HepG2 (cell line): ENCODE measurements around the gene CCDC195. TPM values are rescaled to one million over a fixed set of nuclear protein-coding genes. Genes with fewer than 3 reads are reported as not detected.

Experiments
- ATAC-seq: fragments of 200-7000 bp; cut with Tn5 transposase; 3 replicates; pipeline ENCODE4 v1.9.1; 2020; ENCODE audit warnings: mild to moderate bottlenecking, moderate library complexity
- BruUV-seq: library from RNA; stranded (reverse); fragments of 400-500 nt; replicated peaks from 2 replicates; lab custom pipeline; 2021; lab: Mats Ljungman, UMichigan
- CTCF ChIA-PET: fragments of 300-600 bp; formaldehyde crosslinking; extraction: SDS; loops from one replicate; lab custom pipeline; 2021; ENCODE audit warnings: low total read pairs, inconsistent platforms, low intra/inter-chr PET ratio; lab: Yijun Ruan, JAX
- POLR2A ChIA-PET: fragments of 350-600 bp; sonication (Branson Sonifier 250); formaldehyde crosslinking; loops from one replicate; lab custom pipeline; 2020; ENCODE audit warnings: antibody characterized with exemption, inconsistent platforms; lab: Yijun Ruan, JAX
- DNase-seq: peaks from one replicate; pipeline ENCODE4 v3.0.0-alpha.2; 2015; ENCODE audit warnings: low spot score
- FAIRE-seq: peaks from 3 replicates; lab custom pipeline; 2011; peaks lifted over from hg19 to GRCh38; lab: Jason Lieb, UNC
- H2AFZ ChIP-seq: one replicate; pipeline ENCODE4 v1.6.1; 2011; ENCODE audit warnings: low read length, inconsistent platforms
- H3K27ac ChIP-seq: fragments of 300-600 bp; 3 replicates; pipeline ENCODE4 v1.8.0; 2011; ENCODE audit warnings: mixed run types, mild to moderate bottlenecking, mixed read lengths, low read length, inconsistent platforms; ENCODE audit not compliant: insufficient read depth; ENCODE audit errors: extremely low read length
- H3K27me3 ChIP-seq, 2 experiments: fragments of 200-600 bp in 1 of 2; 2 replicates in 1 of 2; 3 replicates in 1 of 2; pipeline versions ENCODE4 v1.6.0 to v1.8.0; 2011; ENCODE audit warnings: low read length in 2 of 2, mild to moderate bottlenecking in 2 of 2, moderate library complexity in 2 of 2, inconsistent platforms in 1 of 2; ENCODE audit not compliant: insufficient read depth in 2 of 2, control insufficient read depth in 1 of 2
- H3K36me3 ChIP-seq, 2 experiments: fragments of 200-600 bp in 1 of 2; replicated peaks in 1 of 2; 2 replicates in 1 of 2; 3 replicates in 1 of 2; pipeline versions ENCODE4 v1.5.1 to v1.8.0; 2011; ENCODE audit warnings: low read length in 2 of 2, inconsistent platforms in 1 of 2; ENCODE audit not compliant: insufficient read depth in 2 of 2, control insufficient read depth in 1 of 2
- H3K4me1 ChIP-seq: 2 replicates; pipeline ENCODE4 v1.5.1; 2012; ENCODE audit warnings: low read length, inconsistent platforms; ENCODE audit not compliant: insufficient read depth
- H3K4me2 ChIP-seq: 2 replicates; pipeline ENCODE4 v1.6.0; 2011; ENCODE audit warnings: low read depth, low read length, inconsistent platforms
- H3K4me3 ChIP-seq, 3 experiments: fragments of 200-600 bp in 1 of 3; sonication (generic), shearing (Covaris generic) in 1 of 3; replicated peaks in 1 of 3; 2 replicates each; pipeline ENCODE4 v1.5.1; 2011 to 2016; ENCODE audit warnings: low read length in 3 of 3, inconsistent platforms in 2 of 3, low read depth in 2 of 3, mild to moderate bottlenecking in 2 of 3, control low read depth in 1 of 3, mixed read lengths in 1 of 3; ENCODE audit not compliant: insufficient read depth in 1 of 3
- H3K79me2 ChIP-seq: one replicate; pipeline ENCODE4 v1.6.1; 2011; ENCODE audit warnings: low read length, inconsistent platforms; ENCODE audit not compliant: insufficient read depth
- H3K9ac ChIP-seq: 2 replicates; pipeline ENCODE4 v1.6.0; 2011; ENCODE audit warnings: mild to moderate bottlenecking, low read depth, low read length, inconsistent platforms; ENCODE audit not compliant: insufficient read depth
- H3K9me3 ChIP-seq: 2 replicates; pipeline ENCODE4 v1.5.1; 2012; ENCODE audit warnings: mild to moderate bottlenecking, low read length
- H4K20me1 ChIP-seq: 2 replicates; pipeline ENCODE4 v1.6.0; 2011; ENCODE audit warnings: inconsistent platforms, mild to moderate bottlenecking, low read length, moderate library complexity; ENCODE audit not compliant: insufficient read depth
- BCL3 ChIP-seq: sonication (generic); formaldehyde crosslinking; IDR thresholded peaks from 2 replicates; pipeline ENCODE4 v1.5.1; 2020; ENCODE audit warnings: mild to moderate bottlenecking, missing genetic modification reagents, moderate library complexity
- CHD2 ChIP-seq: IDR thresholded peaks from 2 replicates; pipeline ENCODE4 v1.6.1; 2011; ENCODE audit warnings: low read depth, low read length, improper control_type of control experiment
- IKZF5 ChIP-seq: IDR thresholded peaks from 2 replicates; pipeline ENCODE4 v1.6.1; 2018; ENCODE audit warnings: missing genetic modification reagents, mild to moderate bottlenecking, missing compliant biosample characterization
- MAFK ChIP-seq, 2 experiments: IDR thresholded peaks in 1 of 2; conservative IDR thresholded peaks in 1 of 2; 2 replicates each; pipeline ENCODE4 v1.6.1; 2011; ENCODE audit warnings: improper control_type of control experiment in 2 of 2, low read length in 2 of 2
- MTERF4 ChIP-seq: sonication (generic); formaldehyde crosslinking; IDR thresholded peaks from 2 replicates; pipeline ENCODE4 v1.8.0; 2023; ENCODE audit warnings: mild to moderate bottlenecking, missing genetic modification reagents
- NBN ChIP-seq: fragments of 450-650 bp; conservative IDR thresholded peaks from 2 replicates; pipeline ENCODE4 v1.6.1; 2017
- RAD21 ChIP-seq: fragments of 450-650 bp; formaldehyde crosslinking; IDR thresholded peaks from 2 replicates; pipeline ENCODE4 v1.5.0; 2020; ENCODE audit warnings: mild to moderate bottlenecking
- RFX1 ChIP-seq: fragments of 450-650 bp; IDR thresholded peaks from 2 replicates; pipeline ENCODE4 v1.6.1; 2017
- SRSF9 ChIP-seq: fragments of 200-400 bp; formaldehyde crosslinking; IDR thresholded peaks from 2 replicates; pipeline ENCODE4 v1.6.1; 2018; ENCODE audit warnings: borderline replicate concordance, mild to moderate bottlenecking, low read depth, low read length; ENCODE audit not compliant: insufficient read depth, poor library complexity, severe bottlenecking
- ZNF230 ChIP-seq: sonication (generic); formaldehyde crosslinking; IDR thresholded peaks from 2 replicates; pipeline ENCODE4 v1.4.0; 2020; ENCODE audit warnings: mild to moderate bottlenecking, missing genetic modification reagents
- ZNF382 ChIP-seq: sonication (generic); formaldehyde crosslinking; IDR thresholded peaks from 2 replicates; pipeline ENCODE4 v1.5.0; 2020; ENCODE audit warnings: missing genetic modification reagents, mild to moderate bottlenecking, borderline replicate concordance
- ZNF484 ChIP-seq: sonication (generic); formaldehyde crosslinking; IDR thresholded peaks from 2 replicates; pipeline ENCODE4 v1.5.1; 2020; ENCODE audit warnings: mild to moderate bottlenecking, low read depth, missing genetic modification reagents, borderline replicate concordance
- ZNF550 ChIP-seq: sonication (generic); formaldehyde crosslinking; IDR thresholded peaks from 2 replicates; pipeline ENCODE4 v1.4.0; 2020; ENCODE audit warnings: mild to moderate bottlenecking, missing genetic modification reagents, borderline replicate concordance
- ZNF747 ChIP-seq: sonication (generic); formaldehyde crosslinking; IDR thresholded peaks from 2 replicates; pipeline ENCODE4 v1.8.1; 2023; ENCODE audit warnings: missing genetic modification reagents, mild to moderate bottlenecking, borderline replicate concordance
- ZNF850 ChIP-seq: sonication (generic); formaldehyde crosslinking; conservative IDR thresholded peaks from 2 replicates; pipeline ENCODE4 v1.9.0; 2021; ENCODE audit warnings: mild to moderate bottlenecking, missing genetic modification reagents
- WGBS: methylation state at CpG from one replicate; pipeline ENCODE4 v1.1.6; 2017; ENCODE audit warnings: low lambda C conversion rate; 5-methylcytosine and 5-hydroxymethylcytosine counted together
- in situ Hi-C: cut with HindIII; loops from 2 replicates; pipeline ENCODE4 v1.10.0; 2017; ENCODE audit warnings: low pct_unique_long_range_greater_than_20kb; ENCODE audit not compliant: extremely low pct_ligation_motif_present
- intact Hi-C: fragments of 100-400 bp; cut with micrococcal nuclease; formaldehyde crosslinking; loops from one replicate; pipeline ENCODE4 v1.10.0; 2022; ENCODE audit not compliant: unreplicated experiment
- polyA plus RNA-seq, 8 experiments: library from polyadenylated mRNA; depleted of rRNA in 3 of 8; stranded (reverse) in 7 of 8; unstranded in 1 of 8; fragments of >200 nt; fragmentation: Illumina TruSeq in 4 of 8; extraction: Trizol in 4 of 8; gene quantifications; 2 replicates each; pipeline versions ENCODE4 v1.2.1 to v1.2.3, GENCODE V29; 2011 to 2016; ENCODE audit warnings: low read depth in 4 of 8, missing spikeins in 1 of 8, mixed read lengths in 1 of 8; ENCODE audit not compliant: insufficient read depth in 1 of 8
- total RNA-seq, 5 experiments: library from RNA; depleted of rRNA; stranded (reverse); fragments of >200 nt; fragmentation: Illumina TruSeq; extraction: Trizol; gene quantifications; 2 replicates each; pipeline ENCODE4 v1.2.3, GENCODE V29; 2016; ENCODE audit warnings: low read depth in 1 of 5
- TF ChIP-seq, protein P1 (sequence below): sonication (generic); formaldehyde crosslinking; IDR thresholded peaks from 2 replicates; pipeline ENCODE4 v1.5.0; 2020; ENCODE audit warnings: mild to moderate bottlenecking, missing genetic modification reagents

Gene CCDC195
- total and polyA plus RNA-seq, 2 of the 13 experiments (the other 11 are each of a cell fraction or from before 2014, with no cell fraction given): not detected

- no peak for TF ChIP-seq ZNF550
- TF ChIP-seq SRSF9: no peak
- TF ChIP-seq ZNF484 (CRISPR knock-in tag): no peak
- TF ChIP-seq BCL3: no peak
- TF ChIP-seq RAD21 (CRISPR knock-in tag): no peak
- TF ChIP-seq ZNF382 (CRISPR knock-in tag): no peak
Observed at GRCh38 chr2:224691563-224691962, 24.6 kb downstream of the CCDC195 start (continued).

DNA sequence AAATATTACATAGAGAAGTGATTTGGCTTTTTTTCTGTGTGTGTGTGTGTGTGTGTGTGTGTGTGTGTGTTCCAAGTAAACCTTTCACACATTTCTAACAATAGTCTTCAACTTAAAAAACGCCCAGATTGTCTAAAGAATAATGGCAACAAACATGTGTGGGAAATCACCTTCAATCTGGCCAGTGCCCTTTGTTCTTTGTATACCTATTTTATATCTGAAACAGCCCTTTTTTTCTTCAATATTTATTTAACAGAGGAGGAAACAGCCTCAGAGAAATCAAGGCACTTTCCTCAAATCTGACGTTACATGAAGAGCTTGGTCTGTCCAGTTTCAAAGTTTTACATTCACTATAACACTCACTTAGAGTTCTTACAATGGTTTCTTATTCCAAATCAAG is 25.3 kb downstream of the CCDC195 start:
- no peak overlapping the region for H3K4me2 ChIP-seq
- no peaks in the 10 kb centered on the region for H3K9me3 ChIP-seq
- H3K9ac ChIP-seq: no peak overlapping the region
- H3K79me2 ChIP-seq: no peaks in the 10 kb centered on the region
- no peak for DNase-seq
- H3K27me3 ChIP-seq: no peaks in the 10 kb centered on the region
- ATAC-seq: no peak
- H3K4me1 ChIP-seq: no peaks in the 10 kb centered on the region
- in situ Hi-C loops: no loop called here
- CTCF ChIA-PET: no interaction called here
- no peak overlapping the region for H3K27ac ChIP-seq
- H4K20me1 ChIP-seq: no peaks in the 10 kb centered on the region
- no peak for FAIRE-seq
- no peak overlapping the region for H3K4me3 ChIP-seq
- 3% methylated on average over 2 of the region's 2 CpGs for whole genome bisulfite sequencing
- no peak overlapping the region for H2AFZ ChIP-seq
- no peaks in the 10 kb centered on the region for H3K36me3 ChIP-seq
- POLR2A ChIA-PET: no interaction called here
- no TSS peak for BruUV-seq
- intact Hi-C loops: no loop called here
- TF ChIP-seq ZNF850: no peak
- no peak for TF ChIP-seq ZNF747 (CRISPR knock-in tag)
- no peak for TF ChIP-seq RFX1
- no peak for TF ChIP-seq MAFK (conservative IDR thresholded peaks at IDR 0.05 in 1 of 2, IDR thresholded peaks at IDR 0.05 in 1 of 2; ENCODE audit: low read length in 2 of 2)
- no peak for TF ChIP-seq ZNF230 (CRISPR knock-in tag)
- TF ChIP-seq, protein P1, sequence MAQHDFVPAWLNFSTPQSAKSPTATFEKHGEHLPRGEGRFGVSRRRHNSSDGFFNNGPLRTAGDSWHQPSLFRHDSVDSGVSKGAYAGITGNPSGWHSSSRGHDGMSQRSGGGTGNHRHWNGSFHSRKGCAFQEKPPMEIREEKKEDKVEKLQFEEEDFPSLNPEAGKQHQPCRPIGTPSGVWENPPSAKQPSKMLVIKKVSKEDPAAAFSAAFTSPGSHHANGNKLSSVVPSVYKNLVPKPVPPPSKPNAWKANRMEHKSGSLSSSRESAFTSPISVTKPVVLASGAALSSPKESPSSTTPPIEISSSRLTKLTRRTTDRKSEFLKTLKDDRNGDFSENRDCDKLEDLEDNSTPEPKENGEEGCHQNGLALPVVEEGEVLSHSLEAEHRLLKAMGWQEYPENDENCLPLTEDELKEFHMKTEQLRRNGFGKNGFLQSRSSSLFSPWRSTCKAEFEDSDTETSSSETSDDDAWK (CRISPR knock-in tag): no peak
- no peak for TF ChIP-seq CHD2
- no peak for TF ChIP-seq MTERF4 (CRISPR knock-in tag)
- TF ChIP-seq NBN: no peak
- TF ChIP-seq IKZF5 (CRISPR knock-in tag): no peak
